Islet of Langerhans (tissue), 1 donor: ENCODE data around the gene FAH.
"Not testable (repeated sequence)": the region's sequence is repeated elsewhere in the genome, so short reads cannot be mapped to it uniquely, and the experiment has no call there.

Source experiments
- FAIRE-seq: peaks from one replicate; lab custom pipeline; 2011; peaks lifted over from hg19 to GRCh38; lab: Jason Lieb, UNC

Gene FAH

DNA sequence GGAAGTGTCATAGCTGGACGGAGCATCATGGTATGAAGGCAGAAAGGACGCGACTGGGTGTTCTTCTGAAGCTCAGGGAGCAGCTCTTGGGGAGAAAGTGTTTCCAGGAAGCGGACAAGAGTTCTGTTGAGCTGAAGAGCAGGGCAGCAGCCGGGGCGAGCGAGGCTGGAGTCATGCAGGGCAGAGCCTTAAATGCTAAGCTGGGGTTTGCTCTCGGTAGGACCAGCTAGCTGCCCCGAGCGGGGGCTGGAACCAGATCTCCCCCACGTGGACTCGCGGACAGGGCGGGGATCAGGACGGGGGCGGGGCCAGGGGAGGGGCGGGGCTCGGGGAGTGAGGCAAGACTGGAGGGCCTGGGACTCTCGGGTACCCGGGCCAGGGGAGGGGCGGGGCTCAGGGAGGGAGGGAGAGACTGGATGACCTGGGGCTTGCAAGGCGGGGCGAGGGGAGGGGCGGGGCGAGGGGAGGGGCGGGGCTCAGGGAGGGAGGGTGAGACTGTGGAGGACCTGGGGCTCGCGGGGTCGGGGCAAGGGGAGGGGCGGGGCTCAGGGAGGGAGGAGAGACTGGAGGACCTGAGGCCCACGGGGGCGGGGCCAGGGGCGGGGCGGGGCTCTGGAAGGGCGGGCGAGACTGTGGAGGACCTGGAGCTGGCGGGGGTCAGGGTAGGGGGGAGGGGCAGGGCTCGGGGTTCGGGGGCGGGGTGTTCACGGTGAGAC, 461 bp upstream of the FAH start:
- no peak for FAIRE-seq

DNA sequence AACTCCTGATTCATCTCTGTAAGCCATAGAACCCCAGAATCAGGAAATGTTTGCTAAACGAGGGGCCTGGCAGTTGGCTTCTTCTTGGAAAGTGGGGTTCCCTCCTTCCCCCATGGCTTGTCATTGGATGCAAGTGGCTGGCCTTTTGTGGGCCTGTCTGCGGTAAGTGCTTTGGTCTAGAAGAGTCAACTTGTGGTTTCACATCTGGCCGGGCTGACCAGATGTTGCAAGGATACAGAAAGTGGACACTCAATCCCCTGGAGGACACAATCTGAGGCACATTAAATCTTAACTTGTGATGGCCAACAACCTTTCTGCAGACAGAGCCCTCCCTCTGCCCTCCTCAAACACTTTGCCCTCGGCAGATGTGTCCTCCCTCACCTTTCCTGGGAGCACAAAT, 1.1 kb downstream of the FAH start:
- FAIRE-seq = no peak

DNA sequence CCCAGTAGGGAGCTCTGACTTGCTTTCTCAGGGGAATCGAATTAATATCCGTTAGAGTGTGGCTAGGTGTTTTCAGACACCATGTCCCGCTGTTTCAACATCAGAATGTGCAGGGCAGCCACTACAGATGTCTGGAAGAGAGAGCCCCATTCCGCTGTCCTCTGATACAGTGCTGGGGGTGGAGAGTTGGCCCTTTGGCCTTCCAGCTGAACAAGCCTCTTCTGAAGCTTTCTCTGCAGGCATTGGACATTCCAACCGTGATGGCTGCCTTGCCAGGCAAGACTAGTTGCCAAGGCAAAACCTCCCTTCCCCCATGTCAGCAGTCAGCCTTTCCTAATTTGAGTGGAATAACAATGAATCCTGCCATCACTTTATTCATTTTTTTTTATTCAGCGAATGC, 1.5 kb downstream of the FAH start:
- no peak for FAIRE-seq

GRCh38 chr15:80155001-80155377, 2.2 kb downstream of the FAH start:
- FAIRE-seq = no peak

DNA sequence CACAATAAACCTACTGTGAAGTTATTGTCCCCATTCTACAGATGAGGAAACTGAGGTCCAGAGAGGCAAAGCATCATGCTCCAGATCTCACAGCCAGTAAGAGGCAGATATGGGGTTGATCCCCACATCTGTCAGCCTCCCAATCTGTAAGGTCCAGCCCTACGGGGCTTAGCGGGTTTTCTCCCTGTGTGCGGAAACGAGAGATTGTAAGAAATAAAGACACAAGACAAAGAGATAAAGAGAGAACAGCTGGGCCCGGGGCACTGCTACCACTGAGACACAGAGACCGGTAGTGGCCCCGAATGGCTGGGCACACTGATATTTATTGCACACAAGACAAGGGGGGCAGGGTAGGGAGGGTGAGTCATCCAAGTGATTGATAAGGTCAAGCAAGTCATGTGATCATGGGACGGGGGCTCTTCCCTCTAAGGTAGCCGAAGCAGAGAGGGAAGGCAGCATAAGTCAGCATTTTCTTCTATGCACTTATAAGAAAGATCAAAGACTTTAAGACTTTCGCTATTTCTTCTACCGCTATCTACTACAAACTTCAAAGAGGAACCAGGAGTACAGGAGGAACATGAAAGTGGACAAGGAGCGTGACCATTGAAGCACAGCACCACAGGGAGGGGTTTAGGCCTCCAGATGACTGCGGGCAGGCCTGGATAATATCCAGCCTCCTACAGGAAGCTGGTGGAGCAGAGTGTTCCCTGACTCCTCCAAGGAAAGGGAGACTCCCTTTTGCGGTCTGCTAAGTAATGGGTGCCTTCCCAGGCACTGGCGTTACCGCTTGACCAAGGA, 2.8 kb downstream of the FAH start:
- FAIRE-seq = not testable (repeated sequence)

- no peak for FAIRE-seq
Observed at GRCh38 chr15:80156176-80156720, 3.4 kb downstream of the FAH start.

DNA sequence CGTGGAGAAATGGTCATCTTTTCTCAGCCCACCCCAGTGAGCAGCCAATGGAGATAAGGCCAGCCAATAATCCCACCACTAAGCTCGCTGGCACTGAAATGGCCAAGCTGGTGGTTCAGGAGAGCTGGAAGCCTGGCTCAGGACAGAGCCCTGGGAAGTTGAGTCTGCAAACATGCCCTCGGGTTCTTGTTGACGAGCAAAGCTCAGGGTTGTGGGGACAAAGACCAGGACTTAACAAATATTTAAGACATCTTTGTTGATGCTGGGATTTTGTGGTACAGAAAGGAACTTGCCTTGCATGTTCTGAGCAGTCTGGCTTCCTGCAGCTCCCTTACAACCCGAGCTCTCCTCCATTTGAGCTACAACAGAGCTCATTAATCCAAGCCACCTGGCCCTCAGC, 4.4 kb downstream of the FAH start:
- FAIRE-seq = no peak

- FAIRE-seq = no peak
Observed at GRCh38 chr15:80159301-80159700, 6.5 kb downstream of the FAH start.

GRCh38 chr15:80159811-80160569, 7.2 kb downstream of the FAH start:
- no peak for FAIRE-seq

- FAIRE-seq = no peak
Observed at GRCh38 chr15:80160570-80161156, 7.9 kb downstream of the FAH start.

DNA sequence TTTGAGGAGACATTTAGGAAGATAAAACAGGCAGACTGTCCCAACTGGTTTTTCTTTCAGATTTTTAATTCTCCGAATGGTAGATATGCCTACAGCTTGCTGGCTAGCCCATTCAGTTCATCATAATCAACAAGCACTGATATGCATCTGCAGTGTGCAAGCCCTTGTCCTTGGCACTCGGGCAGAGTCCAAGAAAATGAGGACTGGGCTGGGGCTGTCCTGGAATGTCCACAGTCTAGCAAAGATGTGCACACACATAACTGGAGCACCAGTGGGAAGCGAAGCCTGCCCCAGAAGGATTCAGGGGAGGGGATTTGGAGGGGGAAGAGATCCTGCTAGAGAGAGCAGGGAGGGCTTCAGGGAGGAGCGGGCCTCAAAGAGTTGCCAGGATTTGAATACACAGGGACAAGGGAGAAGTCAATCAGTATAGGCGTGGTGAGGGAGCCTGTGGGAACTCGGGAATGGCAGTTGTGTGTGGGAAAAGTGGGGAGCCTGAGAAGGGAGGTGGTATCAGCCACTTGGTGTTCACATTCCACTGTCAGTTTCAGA, 8.7 kb downstream of the FAH start:
- no peak for FAIRE-seq

DNA sequence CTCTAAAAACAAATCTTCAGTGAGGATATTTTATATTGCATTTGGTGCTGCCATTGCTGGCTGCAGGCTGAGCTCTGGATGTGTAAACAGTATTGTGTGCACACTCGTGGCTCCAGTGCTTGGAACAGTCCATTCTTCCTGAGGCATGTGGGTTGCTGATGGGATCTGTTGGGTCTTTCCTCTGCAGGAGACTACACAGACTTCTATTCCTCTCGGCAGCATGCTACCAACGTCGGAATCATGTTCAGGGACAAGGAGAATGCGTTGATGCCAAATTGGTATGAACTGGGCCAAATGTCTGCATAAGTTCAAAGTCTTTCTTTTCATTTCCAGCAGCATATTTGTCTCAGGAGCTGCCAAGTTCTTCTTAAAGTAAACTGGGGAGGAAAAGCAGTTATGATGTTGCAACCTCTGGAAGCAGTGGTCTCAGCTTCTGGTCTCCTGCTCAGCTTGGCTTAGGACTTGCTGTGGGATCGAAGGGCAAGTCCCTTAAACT, 9.3 kb downstream of the FAH start:
- no peak for FAIRE-seq

- no peak for FAIRE-seq
Observed at GRCh38 chr15:80163217-80163616, 10.4 kb downstream of the FAH start.

DNA sequence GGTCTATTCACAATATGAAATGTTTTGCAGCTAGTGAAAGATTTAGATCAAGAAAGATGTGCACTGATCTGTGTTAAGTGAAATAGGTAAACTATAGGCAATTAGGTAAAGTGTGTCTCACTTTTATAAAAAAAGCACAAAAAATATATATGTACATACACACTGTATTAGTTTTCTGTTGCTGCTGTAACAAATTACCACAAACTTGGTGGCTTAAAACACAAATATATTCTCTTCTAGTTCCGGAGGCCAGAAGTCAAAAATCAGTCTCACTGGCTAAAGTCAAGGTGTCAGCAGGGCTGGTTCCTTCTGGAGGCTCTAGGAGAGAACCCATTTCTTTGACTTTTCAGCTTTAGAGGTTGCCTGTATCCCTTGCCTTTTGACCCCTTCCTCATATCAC, 11.1 kb downstream of the FAH start:
- FAIRE-seq = no peak

DNA sequence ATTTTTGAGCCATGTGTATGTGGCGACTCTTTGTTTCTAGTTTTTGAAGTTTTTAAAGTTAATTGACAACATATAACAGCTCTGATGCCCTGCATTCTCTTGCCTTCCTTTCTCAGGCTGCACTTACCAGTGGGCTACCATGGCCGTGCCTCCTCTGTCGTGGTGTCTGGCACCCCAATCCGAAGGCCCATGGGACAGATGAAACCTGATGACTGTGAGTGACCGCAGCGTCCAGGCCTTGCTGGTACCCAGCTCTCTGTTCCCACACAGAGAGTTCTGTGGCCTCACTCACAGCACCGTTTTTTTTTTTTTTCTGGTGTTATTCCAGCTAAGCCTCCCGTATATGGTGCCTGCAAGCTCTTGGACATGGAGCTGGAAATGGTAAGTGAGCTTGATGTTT, 15.1 kb downstream of the FAH start:
- no peak for FAIRE-seq

DNA sequence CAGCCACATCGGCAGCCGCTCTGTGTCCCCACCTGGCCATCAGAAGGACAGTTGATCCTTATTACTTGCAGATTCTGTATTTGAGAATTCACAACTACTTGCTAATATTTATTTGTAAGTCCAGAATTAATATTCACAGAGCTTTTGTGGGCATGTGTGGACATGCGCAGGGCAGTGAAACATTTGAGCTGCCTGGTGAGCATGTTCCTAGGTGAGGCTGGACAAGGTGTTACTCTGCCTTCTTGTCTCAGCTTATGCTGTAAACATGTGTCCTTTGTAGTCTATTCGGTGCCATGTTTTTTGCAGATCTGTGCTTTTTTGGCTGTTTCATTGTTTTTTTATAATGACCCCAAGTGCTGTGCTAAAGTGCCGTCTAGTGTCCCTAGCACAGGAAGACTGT, 15.6 kb downstream of the FAH start:
- FAIRE-seq = no peak

- no peak for FAIRE-seq
Observed at GRCh38 chr15:80169768-80170357, 17.1 kb downstream of the FAH start.

DNA sequence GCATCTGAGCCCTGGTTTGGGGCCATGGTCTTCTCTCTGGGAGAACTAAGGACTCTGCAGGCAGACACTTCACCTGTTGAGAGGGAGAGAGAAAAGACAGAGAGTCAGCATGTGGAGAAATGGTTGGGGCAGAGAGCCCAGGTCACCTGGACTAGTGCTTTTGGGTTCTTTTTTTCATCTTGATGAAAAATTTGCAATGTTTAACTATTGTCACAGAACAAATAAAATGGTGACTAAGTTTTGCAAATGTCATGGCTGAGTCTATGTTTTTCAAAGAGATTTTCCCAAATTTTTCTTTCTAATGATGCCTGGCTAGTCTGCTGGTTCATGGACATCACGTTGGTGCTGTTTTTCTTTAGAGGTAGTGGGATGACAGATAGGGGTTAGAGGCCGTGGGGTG, 17.8 kb downstream of the FAH start:
- FAIRE-seq = no peak

- no peak for FAIRE-seq
Observed at GRCh38 chr15:80171787-80172186, 19.0 kb downstream of the FAH start.

GRCh38 chr15:80172401-80172800, 19.6 kb downstream of the FAH start:
- no peak for FAIRE-seq

DNA sequence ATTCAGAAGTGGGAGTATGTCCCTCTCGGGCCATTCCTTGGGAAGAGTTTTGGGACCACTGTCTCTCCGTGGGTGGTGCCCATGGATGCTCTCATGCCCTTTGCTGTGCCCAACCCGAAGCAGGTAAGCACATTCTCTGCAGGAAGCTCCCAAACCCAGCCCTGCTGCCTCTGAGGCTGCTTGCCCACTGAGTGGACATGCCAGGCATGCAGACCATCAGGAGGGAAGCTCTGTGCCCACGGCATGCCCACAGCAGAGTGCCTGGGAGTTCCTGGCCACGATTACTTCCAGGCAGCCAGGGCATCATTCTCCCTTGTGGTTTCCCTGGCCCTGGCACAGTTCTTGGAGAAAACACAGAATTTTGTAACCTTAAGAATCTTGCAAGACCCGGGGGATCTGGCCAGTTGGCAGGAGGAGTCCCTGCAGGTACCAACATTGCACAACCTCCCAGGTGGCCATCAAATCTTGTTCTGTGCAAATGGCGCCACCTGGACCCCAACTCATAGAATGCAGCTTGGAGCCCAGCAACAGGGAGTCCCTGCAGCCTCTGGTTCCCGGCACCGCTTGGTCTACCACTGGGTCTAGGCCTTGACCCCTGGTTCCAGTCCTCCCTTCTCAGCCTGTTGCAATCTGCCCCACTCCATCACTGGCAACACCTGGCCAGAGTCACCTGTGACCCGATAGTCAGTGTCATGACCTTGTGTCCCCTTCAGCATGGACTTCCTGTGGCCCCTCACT, 20.4 kb downstream of the FAH start:
- FAIRE-seq = no peak
